Erythroblast (primary cell): Measurements from ENCODE around the gene TSC2.
"Not testable (repeated sequence)": the region's sequence is repeated elsewhere in the genome, so short reads cannot be mapped to it uniquely, and the experiment has no call there.

Source experiments
- GATA1 ChIP-seq: IDR thresholded peaks from 2 replicates; pipeline ENCODE4 v1.6.1; 2011; ENCODE audit warnings: low read depth, mild to moderate bottlenecking, control low read depth, low read length, moderate library complexity
- POLR2A ChIP-seq: IDR thresholded peaks from 2 replicates; pipeline ENCODE4 v1.6.1; 2011; ENCODE audit warnings: mild to moderate bottlenecking, low read length

GRCh38 chr16:2104464-2104863, 56.7 kb downstream of the TSC2 start:
- not testable (repeated sequence) for TF ChIP-seq POLR2A, GATA1
